GM12891 (cell line): ENCODE measurements around the gene HHAT.

Experiments used
- DNase-seq: peaks from one replicate; pipeline ENCODE4 v3.0.0; 2011; ENCODE audit warnings: low spot score; ENCODE audit not compliant: insufficient read length
- FAIRE-seq: peaks from 2 replicates; lab custom pipeline; 2011; peaks lifted over from hg19 to GRCh38; lab: Jason Lieb, UNC
- PAX5 ChIP-seq: IDR thresholded peaks from 2 replicates; pipeline ENCODE4 v1.6.1; 2011; ENCODE audit warnings: low read length, moderate library complexity, mild to moderate bottlenecking; ENCODE audit not compliant: insufficient read depth, severe bottlenecking
- POLR2A ChIP-seq: IDR thresholded peaks from 2 replicates; pipeline ENCODE4 v1.6.1; 2011; ENCODE audit warnings: low read depth, low read length, control low read depth
- POLR2AphosphoS5 ChIP-seq: IDR thresholded peaks from 2 replicates; pipeline ENCODE4 v1.6.1; 2011; ENCODE audit warnings: low read depth, low read length, control low read depth
- POU2F2 ChIP-seq: IDR thresholded peaks from 2 replicates; pipeline ENCODE4 v1.6.1; 2011; ENCODE audit warnings: low read depth, mild to moderate bottlenecking, control low read depth, low read length, moderate library complexity
- SPI1 ChIP-seq: IDR thresholded peaks from 2 replicates; pipeline ENCODE4 v1.6.1; 2011; ENCODE audit warnings: low read depth, low read length, control low read depth
- TAF1 ChIP-seq: IDR thresholded peaks from 2 replicates; pipeline ENCODE4 v1.6.1; 2011; ENCODE audit warnings: low read depth, low read length, control low read depth

The HHAT gene

GRCh38 chr1:210662291-210663050, 333.8 kb downstream of the HHAT start:
- FAIRE-seq (no peak), DNase-seq (no peak)
- TF ChIP-seq TAF1: no peak
- no peak for TF ChIP-seq PAX5
- no peak for TF ChIP-seq SPI1
- no peak for TF ChIP-seq POLR2AphosphoS5
- TF ChIP-seq POU2F2: no peak
- no peak for TF ChIP-seq POLR2A

DNA sequence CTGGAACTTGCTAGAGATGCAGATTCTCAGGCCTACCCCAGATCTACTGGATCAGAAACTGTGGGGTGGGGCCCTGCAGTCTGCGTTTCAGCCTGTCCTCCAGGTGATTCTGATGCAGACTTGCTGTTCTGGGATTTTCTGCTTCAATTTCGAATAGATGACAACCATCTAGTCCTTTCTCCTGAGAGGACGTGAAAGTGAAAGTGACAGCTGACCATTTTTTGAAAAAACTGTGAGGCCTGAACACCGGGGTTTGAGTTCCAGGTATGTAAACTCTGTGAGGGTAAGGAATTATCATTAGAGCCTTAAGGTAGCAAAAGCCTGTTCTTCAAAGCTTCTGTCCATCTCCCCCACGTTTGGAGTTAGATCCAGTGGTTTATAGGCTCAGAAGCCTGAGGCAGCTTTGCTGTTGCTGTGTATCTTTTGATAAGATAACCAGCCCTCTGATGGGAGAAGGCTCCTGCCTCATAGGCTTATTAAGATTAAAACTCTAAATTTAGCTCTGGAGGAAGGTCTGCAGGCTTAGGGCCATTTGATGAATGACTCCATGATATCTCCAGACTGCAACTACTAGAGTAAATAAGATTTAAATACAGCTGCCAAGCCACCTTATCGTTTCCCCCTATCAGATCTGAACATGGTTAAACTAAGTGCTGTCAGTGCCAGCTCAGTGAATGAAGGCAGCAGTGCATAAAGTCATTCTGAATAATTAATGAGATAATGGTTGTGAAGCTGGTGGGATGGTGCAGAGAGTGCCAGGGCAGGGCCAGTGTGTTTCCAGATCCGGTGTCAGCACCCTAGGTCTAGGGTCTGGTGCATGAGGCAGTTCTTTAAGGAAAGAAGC, 335.2 kb downstream of the HHAT start:
- TF ChIP-seq POU2F2: no peak
- no peak for TF ChIP-seq POLR2AphosphoS5
- TF ChIP-seq SPI1: no peak
- TF ChIP-seq POLR2A: no peak
- TF ChIP-seq PAX5: no peak
- no peak for TF ChIP-seq TAF1
- FAIRE-seq: no peak
- no peak for DNase-seq

- no peak for DNase-seq
- no peak for FAIRE-seq
- TF ChIP-seq POU2F2 (no peak), POLR2A (no peak), TAF1 (no peak), POLR2AphosphoS5 (no peak), SPI1 (no peak), PAX5 (no peak)
Observed at GRCh38 chr1:210669951-210670350, 341.2 kb downstream of the HHAT start.

DNA sequence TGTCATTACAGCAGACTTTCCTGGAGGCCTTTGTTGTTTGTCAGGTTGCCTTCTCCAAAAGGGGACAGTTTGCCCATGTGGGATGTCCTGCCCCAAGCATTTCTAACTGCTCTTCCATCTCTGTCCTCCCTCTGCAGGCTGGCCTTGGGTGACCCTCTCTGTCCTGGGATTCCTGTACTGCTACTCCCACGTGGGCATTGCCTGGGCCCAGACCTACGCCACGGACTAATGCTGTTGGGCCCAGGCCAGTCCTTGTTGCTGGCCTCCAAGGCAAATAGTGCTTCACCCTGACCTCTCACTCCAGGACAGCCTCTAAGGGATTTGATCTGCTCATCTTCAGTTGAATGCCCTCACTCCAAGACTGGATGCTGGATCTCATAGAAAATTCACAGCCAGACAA, 345.4 kb downstream of the HHAT start:
- no peak for FAIRE-seq
- no peak for DNase-seq
- TF ChIP-seq POU2F2: no peak
- no peak for TF ChIP-seq SPI1
- no peak for TF ChIP-seq PAX5
- no peak for TF ChIP-seq POLR2A
- no peak for TF ChIP-seq POLR2AphosphoS5
- TF ChIP-seq TAF1: no peak

GRCh38 chr1:210676539-210676938, 347.8 kb downstream of the HHAT start:
- DNase-seq: no peak
- TF ChIP-seq SPI1 (no peak), PAX5 (no peak), POLR2A (no peak), POU2F2 (no peak), POLR2AphosphoS5 (no peak), TAF1 (no peak)
- no peak for FAIRE-seq

DNA sequence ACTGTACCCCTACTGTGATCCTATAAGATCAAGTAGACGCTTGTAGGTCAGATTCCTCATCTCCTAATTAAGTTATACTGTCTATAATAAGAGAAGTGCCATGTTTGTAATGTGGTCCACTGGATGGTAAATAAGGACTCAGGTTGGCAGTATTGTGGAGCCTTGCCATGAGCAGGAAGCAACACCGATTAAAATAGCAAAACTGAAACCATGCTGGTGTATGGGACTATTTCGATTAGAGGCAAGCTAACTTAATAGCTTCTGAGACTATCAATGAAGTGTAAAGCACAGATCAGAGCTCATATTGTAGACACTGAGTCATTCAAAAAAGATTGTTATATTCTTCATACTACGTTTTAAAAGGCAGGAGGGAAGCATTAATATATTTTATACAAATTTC, 348.8 kb downstream of the HHAT start:
- FAIRE-seq (no peak), DNase-seq (no peak)
- TF ChIP-seq PAX5 (no peak), SPI1 (no peak), POLR2A (no peak), TAF1 (no peak), POU2F2 (no peak), POLR2AphosphoS5 (no peak)

DNA sequence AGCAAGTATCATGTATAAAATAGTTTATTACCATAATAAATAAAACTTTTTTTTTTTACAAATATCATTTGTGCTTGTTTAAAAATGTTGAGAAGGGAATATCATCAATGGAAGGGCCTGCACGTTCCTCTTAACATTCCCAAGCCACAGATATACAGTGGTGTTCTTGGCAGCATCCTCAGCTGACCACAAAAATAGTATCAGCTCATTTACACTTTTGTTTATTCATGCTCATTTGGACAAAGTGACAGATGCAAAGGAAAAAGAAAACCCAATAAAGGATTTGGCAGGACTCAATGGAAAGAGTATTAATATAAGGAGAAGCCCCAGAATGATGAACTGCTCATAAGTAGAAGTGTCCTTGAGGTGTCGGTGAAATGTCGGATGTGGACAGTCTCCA, 349.6 kb downstream of the HHAT start:
- no peak for TF ChIP-seq SPI1
- no peak for TF ChIP-seq POLR2AphosphoS5
- TF ChIP-seq POU2F2: no peak
- TF ChIP-seq TAF1: no peak
- no peak for TF ChIP-seq PAX5
- no peak for TF ChIP-seq POLR2A
- DNase-seq (no peak), FAIRE-seq (no peak)

DNA sequence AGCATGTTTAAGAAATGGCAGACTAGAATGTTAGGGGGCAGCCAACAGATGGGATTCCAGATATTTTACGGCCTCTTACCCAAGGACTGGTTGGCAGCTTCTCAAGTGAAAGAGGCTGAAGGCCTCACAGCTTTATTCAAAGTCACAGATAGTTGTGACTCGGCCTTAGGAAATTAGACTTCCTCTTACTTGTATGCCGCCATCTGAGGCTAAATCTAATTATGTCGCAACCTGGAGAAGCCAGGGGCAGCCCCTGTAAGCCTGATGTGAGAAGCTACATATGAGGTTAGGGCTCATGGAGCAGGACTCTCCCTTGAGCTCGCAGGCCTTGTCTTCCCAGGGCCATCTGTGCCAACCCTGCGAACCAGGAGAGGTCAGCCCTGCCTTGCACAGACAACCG, 352.5 kb downstream of the HHAT start:
- DNase-seq (no peak), FAIRE-seq (no peak)

GRCh38 chr1:210683403-210684047, 354.8 kb downstream of the HHAT start:
- TF ChIP-seq PAX5: no peak
- no peak for TF ChIP-seq POLR2AphosphoS5
- TF ChIP-seq TAF1: no peak
- TF ChIP-seq POU2F2: no peak
- TF ChIP-seq POLR2A: no peak
- TF ChIP-seq SPI1: no peak
- no peak for FAIRE-seq

More for the DNA sequence above, 352.5 kb downstream of the HHAT start:
- TF ChIP-seq POLR2AphosphoS5: no peak

More at GRCh38 chr1:210683403-210684047, 354.8 kb downstream of the HHAT start:
- no peak for DNase-seq
